GM12878 (cell line): ENCODE measurements around the gene TTC33. TPM values are rescaled to one million over a fixed set of nuclear protein-coding genes. Genes with fewer than 3 reads are reported as not detected.

Experiments
- ATAC-seq: fragments of 200-7000 bp; cut with Tn5 transposase; 3 replicates; pipeline ENCODE4 v1.9.1; 2020; ENCODE audit warnings: mild to moderate bottlenecking, moderate library complexity
- BruUV-seq: library from RNA; stranded (reverse); fragments of 400-500 nt; replicated peaks from 2 replicates; lab custom pipeline; 2021; lab: Mats Ljungman, UMichigan
- CTCF ChIA-PET: fragments of 300-600 bp; sonication (Branson Sonifier 250); formaldehyde crosslinking; extraction: SDS; loops from one replicate; lab custom pipeline; 2021; ENCODE audit warnings: inconsistent platforms; lab: Yijun Ruan, JAX
- POLR2A ChIA-PET: fragments of 350-600 bp; formaldehyde crosslinking; extraction: SDS; loops from one replicate; lab custom pipeline; 2021; ENCODE audit warnings: inconsistent platforms; lab: Charles Lee
- RAD21 ChIA-PET: fragments of 300-600 bp; sonication (Branson Sonifier 250); formaldehyde crosslinking; loops from one replicate; lab custom pipeline; 2023; ENCODE audit warnings: antibody characterized with exemption; ENCODE audit not compliant: unreplicated experiment; lab: Charles Lee
- SMC1A ChIA-PET: fragments of 300-600 bp; sonication (Branson Sonifier 250); formaldehyde crosslinking; loops from one replicate; lab custom pipeline; 2023; ENCODE audit not compliant: unreplicated experiment, uncharacterized antibody; lab: Charles Lee
- DNase-seq: peaks from one replicate; pipeline ENCODE4 v3.0.0-alpha.2; 2011; ENCODE audit warnings: low read depth, low spot score
- FAIRE-seq: peaks from 3 replicates; lab custom pipeline; 2011; peaks lifted over from hg19 to GRCh38; lab: Jason Lieb, UNC
- H2AFZ ChIP-seq: 2 replicates; pipeline ENCODE4 v1.6.0; 2011; ENCODE audit warnings: low read depth, low read length, control low read depth; ENCODE audit not compliant: control insufficient read depth
- H3K27ac ChIP-seq: 2 replicates; pipeline ENCODE4 v1.5.1; 2011; ENCODE audit warnings: control low read depth; ENCODE audit not compliant: control insufficient read depth, insufficient read depth
- H3K27me3 ChIP-seq, 2 experiments: replicated peaks in 1 of 2; 2 replicates each; pipeline versions ENCODE4 v1.6.0 to v1.6.1; 2011; ENCODE audit warnings: low read length in 1 of 2; ENCODE audit not compliant: control insufficient read depth in 2 of 2, insufficient read depth in 2 of 2
- H3K36me3 ChIP-seq, 2 experiments: 2 replicates each; pipeline ENCODE4 v1.5.1; 2011; ENCODE audit warnings: low read length in 1 of 2; ENCODE audit not compliant: control insufficient read depth in 2 of 2, insufficient read depth in 2 of 2
- H3K4me1 ChIP-seq: 2 replicates; pipeline ENCODE4 v1.6.1; 2011; ENCODE audit warnings: mild to moderate bottlenecking, low read length, moderate library complexity, mixed read lengths; ENCODE audit not compliant: control insufficient read depth, insufficient read depth
- H3K4me2 ChIP-seq: 2 replicates; pipeline ENCODE4 v1.6.0; 2011; ENCODE audit warnings: control low read depth; ENCODE audit not compliant: control insufficient read depth, insufficient read depth
- H3K4me3 ChIP-seq: fragments of 200-600 bp; sonication (generic); 2 replicates; pipeline ENCODE4 v1.5.1; 2016
- H3K79me2 ChIP-seq: 2 replicates; pipeline ENCODE4 v1.6.0; 2011; ENCODE audit warnings: low read length; ENCODE audit not compliant: control insufficient read depth, insufficient read depth
- H3K9ac ChIP-seq: 2 replicates; pipeline ENCODE4 v1.8.0; 2011; ENCODE audit warnings: low read length, control low read depth, mixed read lengths; ENCODE audit not compliant: control insufficient read depth, insufficient read depth
- H3K9me3 ChIP-seq: replicated peaks from 3 replicates; pipeline ENCODE4 v1.5.1; 2011; ENCODE audit warnings: mild to moderate bottlenecking, low read length; ENCODE audit not compliant: control insufficient read depth, insufficient read depth
- H4K20me1 ChIP-seq: 2 replicates; pipeline ENCODE4 v1.6.0; 2011; ENCODE audit not compliant: control insufficient read depth, insufficient read depth
- BCL11A ChIP-seq: IDR thresholded peaks from 2 replicates; pipeline ENCODE4 v1.6.1; 2011; ENCODE audit warnings: low read depth, low read length
- BHLHE40 ChIP-seq, 2 experiments: fragments of 450-650 bp in 1 of 2; IDR thresholded peaks; 2 replicates each; pipeline ENCODE4 v1.6.1; 2011 to 2017; ENCODE audit warnings: low read depth in 2 of 2, borderline replicate concordance in 1 of 2, improper control_type of control experiment in 1 of 2, low read length in 1 of 2, mild to moderate bottlenecking in 1 of 2
- IKZF1 ChIP-seq: fragments of 450-650 bp; conservative IDR thresholded peaks from 2 replicates; pipeline ENCODE4 v1.6.1; 2017; ENCODE audit warnings: antibody characterized with exemption, mild to moderate bottlenecking
- MTA2 ChIP-seq: fragments of 450-650 bp; IDR thresholded peaks from 2 replicates; pipeline ENCODE4 v1.6.1; 2016; ENCODE audit warnings: low read depth, mild to moderate bottlenecking, moderate library complexity
- NFYB ChIP-seq: IDR thresholded peaks from 2 replicates; pipeline ENCODE4 v1.6.1; 2011; ENCODE audit warnings: low read depth, mild to moderate bottlenecking, low read length, improper control_type of control experiment, moderate library complexity; ENCODE audit not compliant: insufficient read depth
- POLR2AphosphoS2 ChIP-seq: IDR thresholded peaks from 2 replicates; pipeline ENCODE4 v1.6.1; 2011; ENCODE audit warnings: low read depth, mild to moderate bottlenecking, low read length, improper control_type of control experiment, moderate library complexity
- RAD21 ChIP-seq: IDR thresholded peaks from 2 replicates; pipeline ENCODE4 v1.6.1; 2011; ENCODE audit warnings: mild to moderate bottlenecking, low read depth, low read length, moderate library complexity; ENCODE audit not compliant: insufficient read depth
- in situ Hi-C: fragments of 300-500 bp; cut with MboI; formaldehyde crosslinking; loops from 9 replicates; pipeline ENCODE4 v1.14.3; 2018; ENCODE audit warnings: mixed read lengths
- intact Hi-C: fragments of 100-400 bp; cut with micrococcal nuclease; formaldehyde crosslinking; loops from one replicate; pipeline ENCODE4 v1.14.2; 2022; ENCODE audit not compliant: unreplicated experiment
- polyA plus RNA-seq, 11 experiments: library from polyadenylated mRNA; depleted of rRNA in 4 of 11; unstranded in 6 of 11; stranded (reverse) in 5 of 11; fragments of >200 nt; fragmentation: Nextera tagmentation in 4 of 11; fragmentation: Illumina TruSeq in 1 of 11; extraction: Ambion mirVana in 4 of 11; extraction: Trizol in 1 of 11; gene quantifications; 1 replicate in 1 of 11; 2 replicates in 10 of 11; pipeline versions ENCODE4 v1.2.1 to v1.2.3, GENCODE V29; 2011 to 2016; ENCODE audit warnings: inconsistent platforms in 2 of 11, missing spikeins in 2 of 11, low read depth in 1 of 11
- total RNA-seq, 4 experiments: library from RNA; depleted of rRNA in 3 of 4; stranded (reverse); fragments of >200 nt in 3 of 4; fragmentation: Illumina TruSeq in 1 of 4; extraction: Trizol in 1 of 4; gene quantifications; 2 replicates each; pipeline versions ENCODE4 v1.2.1 to v1.2.3, GENCODE V29; 2013 to 2021
- TF ChIP-seq, protein P1 (sequence below): IDR thresholded peaks from 2 replicates; pipeline ENCODE4 v1.6.1; 2011; ENCODE audit warnings: borderline replicate concordance, low read depth, mild to moderate bottlenecking, moderate library complexity, low read length; ENCODE audit not compliant: insufficient read depth, poor library complexity, severe bottlenecking
- TF ChIP-seq, protein P2 (sequence below): fragments of 450-650 bp; IDR thresholded peaks from 2 replicates; pipeline ENCODE4 v1.6.1; 2014; ENCODE audit warnings: mild to moderate bottlenecking
- TF ChIP-seq, protein P3 (sequence below): fragments of 450-650 bp; IDR thresholded peaks from 2 replicates; pipeline ENCODE4 v1.6.1; 2016; ENCODE audit warnings: mild to moderate bottlenecking
- TF ChIP-seq, protein P4 (sequence below): IDR thresholded peaks from 2 replicates; pipeline ENCODE4 v1.6.1; 2011; ENCODE audit warnings: low read depth, low read length, improper control_type of control experiment, borderline replicate concordance
- TF ChIP-seq, protein P5 (sequence below): IDR thresholded peaks from 2 replicates; pipeline ENCODE4 v1.6.1; 2011; ENCODE audit warnings: borderline replicate concordance, low read depth, mild to moderate bottlenecking, moderate library complexity, mixed read lengths, low read length; ENCODE audit not compliant: insufficient read depth; ENCODE audit errors: extremely low read length

Gene TTC33
- total and polyA plus RNA-seq, 10 of the 15 experiments (the other 5 are each of a cell fraction or from before 2014, with no cell fraction given), result 7.9 to 22.3 (median 14.6) TPM

DNA sequence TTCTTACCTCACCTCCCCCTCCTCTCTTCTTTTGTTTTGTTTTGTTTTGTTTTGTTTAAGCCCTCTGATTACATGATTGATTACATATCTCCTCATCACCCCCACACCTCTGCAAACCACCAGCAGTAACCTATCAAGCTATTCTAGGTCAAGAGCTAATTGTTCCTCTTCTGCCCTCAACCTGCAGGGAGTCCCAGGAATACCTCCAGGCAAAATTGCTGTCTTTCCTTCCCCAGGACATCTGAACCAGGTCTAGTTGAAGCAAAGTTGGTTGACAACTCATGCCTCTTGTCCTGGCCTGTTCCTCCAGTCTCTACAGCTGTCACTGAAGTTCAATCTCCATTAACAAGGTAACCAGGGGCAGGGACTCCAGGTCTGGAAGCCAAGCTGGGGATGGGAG, 156.1 kb downstream of the TTC33 start:
- Histone ChIP-seq H3K9ac (no peak overlapping the region), H3K27ac (no peak overlapping the region), H3K4me2 (no peak overlapping the region), H4K20me1 (no peaks in the 10 kb centered on the region), H3K79me2 (no peaks in the 10 kb centered on the region), H3K4me3 (no peak overlapping the region), H2AFZ (no peak overlapping the region), H3K4me1 (no peaks in the 10 kb centered on the region), H3K36me3 (no peaks in the 10 kb centered on the region), H3K9me3 (no peaks in the 10 kb centered on the region), H3K27me3 (peaks cover 2% of the 10 kb centered on the region in 2 experiments; a peak in 1 of 4 replicates)
- in situ Hi-C loops (no loop called here), intact Hi-C loops (no loop called here)
- FAIRE-seq, result no peak
- TF ChIP-seq, protein P1, sequence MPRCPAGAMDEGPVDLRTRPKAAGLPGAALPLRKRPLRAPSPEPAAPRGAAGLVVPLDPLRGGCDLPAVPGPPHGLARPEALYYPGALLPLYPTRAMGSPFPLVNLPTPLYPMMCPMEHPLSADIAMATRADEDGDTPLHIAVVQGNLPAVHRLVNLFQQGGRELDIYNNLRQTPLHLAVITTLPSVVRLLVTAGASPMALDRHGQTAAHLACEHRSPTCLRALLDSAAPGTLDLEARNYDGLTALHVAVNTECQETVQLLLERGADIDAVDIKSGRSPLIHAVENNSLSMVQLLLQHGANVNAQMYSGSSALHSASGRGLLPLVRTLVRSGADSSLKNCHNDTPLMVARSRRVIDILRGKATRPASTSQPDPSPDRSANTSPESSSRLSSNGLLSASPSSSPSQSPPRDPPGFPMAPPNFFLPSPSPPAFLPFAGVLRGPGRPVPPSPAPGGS, result no peak
- no peak for TF ChIP-seq BCL11A
- TF ChIP-seq MTA2, result no peak
- TF ChIP-seq RAD21, result no peak
- no peak for TF ChIP-seq BHLHE40 (IDR thresholded peaks at IDR 0.05; ENCODE audit: borderline replicate concordance in 1 of 2, low read depth in 2 of 2, low read length in 1 of 2)
- no peak for TF ChIP-seq NFYB
- no peak for TF ChIP-seq IKZF1
- TF ChIP-seq, protein P2, sequence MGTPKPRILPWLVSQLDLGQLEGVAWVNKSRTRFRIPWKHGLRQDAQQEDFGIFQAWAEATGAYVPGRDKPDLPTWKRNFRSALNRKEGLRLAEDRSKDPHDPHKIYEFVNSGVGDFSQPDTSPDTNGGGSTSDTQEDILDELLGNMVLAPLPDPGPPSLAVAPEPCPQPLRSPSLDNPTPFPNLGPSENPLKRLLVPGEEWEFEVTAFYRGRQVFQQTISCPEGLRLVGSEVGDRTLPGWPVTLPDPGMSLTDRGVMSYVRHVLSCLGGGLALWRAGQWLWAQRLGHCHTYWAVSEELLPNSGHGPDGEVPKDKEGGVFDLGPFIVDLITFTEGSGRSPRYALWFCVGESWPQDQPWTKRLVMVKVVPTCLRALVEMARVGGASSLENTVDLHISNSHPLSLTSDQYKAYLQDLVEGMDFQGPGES, result no peak
- TF ChIP-seq, protein P3, sequence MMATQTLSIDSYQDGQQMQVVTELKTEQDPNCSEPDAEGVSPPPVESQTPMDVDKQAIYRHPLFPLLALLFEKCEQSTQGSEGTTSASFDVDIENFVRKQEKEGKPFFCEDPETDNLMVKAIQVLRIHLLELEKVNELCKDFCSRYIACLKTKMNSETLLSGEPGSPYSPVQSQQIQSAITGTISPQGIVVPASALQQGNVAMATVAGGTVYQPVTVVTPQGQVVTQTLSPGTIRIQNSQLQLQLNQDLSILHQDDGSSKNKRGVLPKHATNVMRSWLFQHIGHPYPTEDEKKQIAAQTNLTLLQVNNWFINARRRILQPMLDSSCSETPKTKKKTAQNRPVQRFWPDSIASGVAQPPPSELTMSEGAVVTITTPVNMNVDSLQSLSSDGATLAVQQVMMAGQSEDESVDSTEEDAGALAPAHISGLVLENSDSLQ, result no peak
- TF ChIP-seq, protein P4, sequence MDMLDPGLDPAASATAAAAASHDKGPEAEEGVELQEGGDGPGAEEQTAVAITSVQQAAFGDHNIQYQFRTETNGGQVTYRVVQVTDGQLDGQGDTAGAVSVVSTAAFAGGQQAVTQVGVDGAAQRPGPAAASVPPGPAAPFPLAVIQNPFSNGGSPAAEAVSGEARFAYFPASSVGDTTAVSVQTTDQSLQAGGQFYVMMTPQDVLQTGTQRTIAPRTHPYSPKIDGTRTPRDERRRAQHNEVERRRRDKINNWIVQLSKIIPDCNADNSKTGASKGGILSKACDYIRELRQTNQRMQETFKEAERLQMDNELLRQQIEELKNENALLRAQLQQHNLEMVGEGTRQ, result no peak
- TF ChIP-seq, protein P5, sequence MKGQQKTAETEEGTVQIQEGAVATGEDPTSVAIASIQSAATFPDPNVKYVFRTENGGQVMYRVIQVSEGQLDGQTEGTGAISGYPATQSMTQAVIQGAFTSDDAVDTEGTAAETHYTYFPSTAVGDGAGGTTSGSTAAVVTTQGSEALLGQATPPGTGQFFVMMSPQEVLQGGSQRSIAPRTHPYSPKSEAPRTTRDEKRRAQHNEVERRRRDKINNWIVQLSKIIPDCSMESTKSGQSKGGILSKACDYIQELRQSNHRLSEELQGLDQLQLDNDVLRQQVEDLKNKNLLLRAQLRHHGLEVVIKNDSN, result no peak
- no peak for TF ChIP-seq POLR2AphosphoS2
- no peak for DNase-seq
- CTCF ChIA-PET, result no interaction called here
- POLR2A ChIA-PET, result no interaction called here
- RAD21 ChIA-PET, result no interaction called here
- no peak for ATAC-seq
- SMC1A ChIA-PET, result interaction anchor here (0.7 to 2.3 kb wide), 2 partner anchors 60 to 77 kb away, joined by 3 to 5 read pairs; no protein-coding TSS in a partner anchor
- BruUV-seq, result no TSS peak
